OCI-LY3 (cell line): ENCODE data around the gene ZNF521.

Experiments
- CTCF ChIP-seq: fragments of 200-600, 300-600 bp; sonication (generic); IDR thresholded peaks from 2 replicates; pipeline ENCODE4 v1.5.1; 2014; ENCODE audit warnings: antibody characterized with exemption, low read length, low read depth
- EZH2phosphoT487 ChIP-seq: fragments of 200-600 bp; shearing (Covaris generic); IDR thresholded peaks from 2 replicates; pipeline ENCODE4 v1.6.1; 2018; ENCODE audit warnings: antibody characterized with exemption, mixed run types, low read depth

DNA sequence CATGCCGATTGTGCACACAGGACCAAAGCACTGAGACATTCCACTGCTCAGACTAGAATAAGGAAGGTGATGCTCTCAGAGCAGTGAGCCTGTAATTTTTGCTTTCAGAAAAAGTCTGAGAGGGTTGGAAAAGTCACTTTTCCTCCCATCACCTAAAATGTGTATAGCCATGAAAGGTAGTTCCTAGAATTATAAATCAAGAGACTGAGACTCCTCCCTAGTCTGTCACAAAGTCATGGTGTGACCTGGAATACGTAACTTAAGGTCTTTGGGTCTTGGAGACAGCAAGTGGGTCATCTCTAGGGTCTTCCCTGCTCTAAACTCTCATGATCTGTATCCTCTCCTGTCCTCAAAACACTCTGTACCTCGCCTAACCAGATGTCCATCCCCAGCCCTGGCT, 16.9 kb downstream of the ZNF521 start:
- TF ChIP-seq CTCF (no peak), EZH2phosphoT487 (no peak)
